OCI-M2 (cell line): Measurements from ENCODE around the gene ROR2.
"Not testable (repeated sequence)": the region's sequence is repeated elsewhere in the genome, so short reads cannot be mapped to it uniquely, and the experiment has no call there.

ENCODE experiments used
- DNase-seq: peaks from one replicate; lab custom pipeline; 2025; ENCODE audit not compliant: unreplicated experiment; lab: John Stamatoyannopoulos, UW

The ROR2 gene

GRCh38 chr9:91541734-91542133 is 408.3 kb downstream of the ROR2 start:
- DNase-seq, result no peak

- not testable (repeated sequence) for DNase-seq
Observed at GRCh38 chr9:91540506-91540905, 409.5 kb downstream of the ROR2 start.

GRCh38 chr9:91536211-91536691 is 413.8 kb downstream of the ROR2 start:
- DNase-seq, result no peak

GRCh38 chr9:91534374-91534773 is 415.7 kb downstream of the ROR2 start:
- DNase-seq, result no peak

GRCh38 chr9:91533382-91533781 is 416.6 kb downstream of the ROR2 start:
- DNase-seq, result no peak

- DNase-seq, result no peak
Observed at GRCh38 chr9:91532325-91532724, 417.7 kb downstream of the ROR2 start.

- DNase-seq, result no peak
Observed at GRCh38 chr9:91530829-91531228, 419.2 kb downstream of the ROR2 start.

- no peak for DNase-seq
Observed at GRCh38 chr9:91522481-91522880, 427.5 kb downstream of the ROR2 start.

- no peak for DNase-seq
Observed at GRCh38 chr9:91519520-91520277, 430.3 kb downstream of the ROR2 start.

- DNase-seq, result no peak
Observed at GRCh38 chr9:91518462-91518861, 431.6 kb downstream of the ROR2 start.

GRCh38 chr9:91517801-91518200 is 432.2 kb downstream of the ROR2 start:
- DNase-seq, result no peak

- not testable (repeated sequence) for DNase-seq
Observed at GRCh38 chr9:91517332-91517731, 432.7 kb downstream of the ROR2 start.

- DNase-seq, result no peak
Observed at GRCh38 chr9:91516777-91517176, 433.3 kb downstream of the ROR2 start.

GRCh38 chr9:91516081-91516480 is 433.9 kb downstream of the ROR2 start:
- DNase-seq, result no peak

- no peak for DNase-seq
Observed at GRCh38 chr9:91515074-91515687, 434.8 kb downstream of the ROR2 start.
